ENCODE measurements around the gene MRPL4.
A peak's percentile ranks its signal among the peaks of the same experiment; 100 is the strongest.
"Not testable (repeated sequence)": the region's sequence is repeated elsewhere in the genome, so short reads cannot be mapped to it uniquely, and the experiment has no call there.

The MRPL4 gene

GRCh38 chr19:10260141-10260584, 8.1 kb downstream of the MRPL4 start:
- DNase-seq (ENCODE audit: low read depth in 2 of 2, low spot score in 1 of 2): no peak

GRCh38 chr19:10262771-10263170, 10.8 kb downstream of the MRPL4 start:
- DNase-seq (ENCODE audit: low read depth in 2 of 2, low spot score in 1 of 2): no peak

GRCh38 chr19:10266706-10267105, 14.7 kb downstream of the MRPL4 start:
- no peak for DNase-seq (ENCODE audit: low read depth in 2 of 2, low spot score in 1 of 2)

GRCh38 chr19:10268071-10268470, 16.1 kb downstream of the MRPL4 start:
- no peak for DNase-seq (ENCODE audit: low read depth in 2 of 2, low spot score in 1 of 2)

- peak; percentile 70 to 80 for DNase-seq (ENCODE audit: low read depth in 2 of 2, low spot score in 1 of 2)
Observed at GRCh38 chr19:10269333-10270179, 17.5 kb downstream of the MRPL4 start.

- peak in 1 of 2 donors; percentile 68 for DNase-seq (ENCODE audit: low read depth in 2 of 2, low spot score in 1 of 2)
Observed at GRCh38 chr19:10270180-10270615, 18.2 kb downstream of the MRPL4 start.

- peak in 1 of 2 donors; percentile 75 for DNase-seq (ENCODE audit: low read depth in 2 of 2, low spot score in 1 of 2)
Observed at GRCh38 chr19:10270616-10271394, 18.8 kb downstream of the MRPL4 start, which contains the start of gene ICAM1. ICAM1 (plus strand) TSS chr19:10271120; CDS start chr19:10271160, 40 bp downstream.

GRCh38 chr19:10271543-10272086, 19.6 kb downstream of the MRPL4 start:
- no peak for DNase-seq (ENCODE audit: low read depth in 2 of 2, low spot score in 1 of 2)

- DNase-seq (ENCODE audit: low read depth in 2 of 2, low spot score in 1 of 2): no peak
Observed at GRCh38 chr19:10274589-10274988, 22.6 kb downstream of the MRPL4 start.

- no peak for DNase-seq (ENCODE audit: low read depth in 2 of 2, low spot score in 1 of 2)
Observed at GRCh38 chr19:10277795-10278589, 26.0 kb downstream of the MRPL4 start.

- DNase-seq (ENCODE audit: low read depth in 2 of 2, low spot score in 1 of 2): no peak
Observed at GRCh38 chr19:10278935-10279334, 26.9 kb downstream of the MRPL4 start.

- no peak for DNase-seq (ENCODE audit: low read depth in 2 of 2, low spot score in 1 of 2)
Observed at GRCh38 chr19:10279737-10280442, 27.9 kb downstream of the MRPL4 start.

GRCh38 chr19:10282043-10282442, 30.0 kb downstream of the MRPL4 start:
- not testable (repeated sequence) for DNase-seq (ENCODE audit: low read depth in 2 of 2, low spot score in 1 of 2)

GRCh38 chr19:10283301-10284064, 31.5 kb downstream of the MRPL4 start:
- DNase-seq (ENCODE audit: low read depth in 2 of 2, low spot score in 1 of 2): no peak

- DNase-seq (ENCODE audit: low read depth in 2 of 2, low spot score in 1 of 2): no peak
Observed at GRCh38 chr19:10284065-10284959, 32.3 kb downstream of the MRPL4 start.

- no peak for DNase-seq (ENCODE audit: low read depth in 2 of 2, low spot score in 1 of 2)
Observed at GRCh38 chr19:10284960-10285278, 32.9 kb downstream of the MRPL4 start.

- no peak for DNase-seq (ENCODE audit: low read depth in 2 of 2, low spot score in 1 of 2)
Observed at GRCh38 chr19:10285393-10285792, 33.4 kb downstream of the MRPL4 start.

All from stimulated activated CD8-positive, alpha-beta memory T cell treated with anti-CD3 and anti-CD28 coated beads, Interleukin-4, amount 100 ng/mL, for 4 hours (primary cell).